HG03571 (cell line): ENCODE measurements around the gene ADH4.
"Not testable (repeated sequence)": the region's sequence is repeated elsewhere in the genome, so short reads cannot be mapped to it uniquely, and the experiment has no call there.

ENCODE experiments used
- ATAC-seq: cut with Tn5 transposase; IDR thresholded peaks from one replicate; pipeline ENCODE4 v1.9.1; 2021; ENCODE audit not compliant: unreplicated experiment

ADH4 gene

GRCh38 chr4:99144070-99144469 lies at the start of gene ADH4:
Gene ADH4 (minus strand): TSS chr4:99144297. CDS start chr4:99144222, 75 bp downstream.
- ATAC-seq = no peak

- ATAC-seq = no peak
Measured at GRCh38 chr4:99190336-99190735, 46.2 kb upstream of the ADH4 start.

GRCh38 chr4:99189900-99190299 lies 45.8 kb upstream of the ADH4 start:
- not testable (repeated sequence) for ATAC-seq

- ATAC-seq = no peak
Measured at GRCh38 chr4:99186029-99186428, 41.9 kb upstream of the ADH4 start.

- ATAC-seq = no peak
Measured at GRCh38 chr4:99185581-99185980, 41.5 kb upstream of the ADH4 start.

- ATAC-seq = no peak
Measured at GRCh38 chr4:99180382-99181070, 36.4 kb upstream of the ADH4 start.

GRCh38 chr4:99179626-99180025 lies 35.5 kb upstream of the ADH4 start:
- ATAC-seq = no peak

- ATAC-seq = no peak
Measured at GRCh38 chr4:99179178-99179577, 35.1 kb upstream of the ADH4 start.

GRCh38 chr4:99166544-99166943 lies 22.4 kb upstream of the ADH4 start:
- ATAC-seq = no peak

- no peak for ATAC-seq
Measured at GRCh38 chr4:99165978-99166377, 21.9 kb upstream of the ADH4 start.

GRCh38 chr4:99161373-99162099 lies 17.4 kb upstream of the ADH4 start:
- ATAC-seq = no peak

GRCh38 chr4:99159699-99160098 lies 15.6 kb upstream of the ADH4 start:
- no peak for ATAC-seq

- ATAC-seq = no peak
Measured at GRCh38 chr4:99157478-99157935, 13.4 kb upstream of the ADH4 start.

- no peak for ATAC-seq
Measured at GRCh38 chr4:99156992-99157391, 12.9 kb upstream of the ADH4 start.

- no peak for ATAC-seq
Measured at GRCh38 chr4:99154658-99155342, 10.7 kb upstream of the ADH4 start.

- ATAC-seq = no peak
Measured at GRCh38 chr4:99151995-99152394, 7.9 kb upstream of the ADH4 start.

- ATAC-seq = no peak
Measured at GRCh38 chr4:99151452-99151851, 7.4 kb upstream of the ADH4 start.

GRCh38 chr4:99149426-99150019 lies 5.4 kb upstream of the ADH4 start:
- ATAC-seq = no peak

- ATAC-seq = no peak
Measured at GRCh38 chr4:99148550-99148949, 4.5 kb upstream of the ADH4 start.

GRCh38 chr4:99144587-99144986 lies 490 bp upstream of the ADH4 start:
- ATAC-seq = no peak

- no peak for ATAC-seq
Measured at GRCh38 chr4:99136329-99136728, 7.8 kb downstream of the ADH4 start.
